GM21390 (cell line): Measurements from ENCODE around the gene LETM1.

Source experiments
- ATAC-seq: cut with Tn5 transposase; IDR thresholded peaks from one replicate; pipeline ENCODE4 v1.9.1; 2021; ENCODE audit not compliant: unreplicated experiment

LETM1 gene

DNA sequence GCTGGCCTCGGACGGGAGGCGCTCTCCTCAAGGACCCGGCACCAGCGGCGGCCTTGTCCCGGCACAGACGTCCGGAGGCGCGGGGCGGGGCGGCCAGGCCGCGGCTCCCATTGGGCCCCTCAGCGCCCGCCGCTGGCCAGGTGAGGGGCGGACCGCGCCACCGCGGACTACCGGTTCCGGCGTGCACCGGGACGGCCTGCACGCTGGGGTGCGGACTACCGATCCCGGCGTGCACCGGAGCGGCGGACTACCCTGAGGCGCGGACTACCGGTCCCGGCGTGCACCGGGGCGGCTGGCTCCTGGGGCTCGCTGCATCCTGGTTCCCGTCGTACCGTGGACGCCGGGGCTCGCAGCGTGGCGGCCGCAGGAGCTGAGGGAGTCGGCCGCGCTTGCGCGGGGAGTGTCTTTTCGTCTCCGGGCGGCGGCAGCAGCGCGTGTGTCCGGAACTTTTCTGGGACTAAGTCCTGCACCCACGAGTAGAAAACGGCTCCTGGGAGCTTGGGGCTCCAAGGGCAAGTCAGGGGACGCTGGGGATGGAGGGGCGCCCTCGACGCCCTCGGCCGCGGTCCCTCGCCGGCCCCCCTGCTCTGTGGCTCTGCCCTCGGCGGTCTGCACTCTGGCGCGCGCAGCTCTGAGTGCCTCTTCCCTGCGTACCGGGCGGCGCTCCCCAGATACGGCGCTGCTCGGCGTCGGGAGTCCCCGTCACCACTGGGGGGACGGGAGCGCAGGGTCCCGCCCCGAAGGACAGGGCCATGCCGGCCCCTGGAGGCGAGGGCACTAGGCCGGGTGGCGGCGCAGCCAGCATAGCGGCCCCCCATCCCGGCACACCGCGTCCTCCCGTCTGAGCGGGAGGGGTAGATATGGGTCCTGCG lies at the start of gene LETM1:
Gene LETM1, minus strand, starts transcription at position 86 of the 872 bp plus-strand sequence. CDS start 206 bp downstream, outside the sequence.
- ATAC-seq = peak; percentile 86

DNA sequence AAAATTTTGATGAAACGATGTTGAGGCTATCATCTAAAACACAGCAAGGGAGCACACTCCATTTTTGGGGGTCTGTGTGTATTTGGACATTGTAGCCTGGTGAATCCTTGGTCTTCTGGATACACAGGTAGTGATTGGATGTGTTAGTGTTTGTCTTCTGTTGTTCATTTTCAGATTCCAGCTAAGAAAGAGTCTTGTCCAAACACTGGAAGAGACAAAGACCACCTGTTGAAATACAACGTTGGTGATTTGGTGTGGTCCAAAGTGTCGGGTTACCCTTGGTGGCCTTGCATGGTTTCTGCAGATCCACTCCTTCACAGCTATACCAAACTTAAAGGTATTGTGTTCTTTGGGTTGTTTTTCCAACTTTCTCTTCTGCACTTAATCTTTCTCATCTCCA lies 48.1 kb upstream of the LETM1 start:
- no peak for ATAC-seq

DNA sequence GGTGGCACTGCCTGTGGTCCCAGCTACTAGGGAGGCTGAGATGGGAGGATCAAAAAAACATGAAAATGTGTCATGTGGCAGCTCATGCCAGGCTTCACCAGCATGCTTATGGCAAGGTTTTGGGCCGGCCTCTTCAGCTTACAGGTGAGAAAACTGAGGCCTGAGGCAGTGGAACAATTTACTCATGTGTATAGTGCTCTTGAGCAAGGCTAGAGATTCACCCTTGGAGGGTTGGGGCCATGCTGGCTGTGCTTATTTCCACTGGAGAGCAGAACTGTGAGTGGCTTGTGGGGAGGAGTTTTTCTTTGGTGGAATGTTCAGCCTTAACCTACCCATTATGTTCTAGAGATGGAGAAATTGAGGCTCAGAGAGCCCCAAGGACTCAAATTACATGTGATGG lies 47.1 kb upstream of the LETM1 start:
- ATAC-seq = no peak

DNA sequence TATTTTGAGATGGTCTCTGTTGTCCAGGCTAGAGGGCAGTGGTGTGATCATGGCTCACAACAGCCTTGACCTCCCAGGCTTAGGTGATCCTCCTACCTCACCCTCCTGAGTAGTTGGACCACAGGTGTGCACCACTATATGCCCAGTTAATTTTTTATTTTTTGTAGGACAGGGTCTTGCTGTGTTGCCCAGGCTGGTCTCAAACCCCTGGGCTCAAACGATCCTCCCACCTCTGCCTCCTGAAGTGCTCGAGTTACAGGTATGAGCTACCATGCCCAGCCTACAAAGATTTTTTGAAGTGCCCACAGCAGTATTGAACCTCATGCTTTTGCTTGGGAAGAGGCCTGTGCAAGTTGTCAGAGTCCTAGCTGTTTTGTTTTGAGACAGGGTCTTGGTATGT lies 46.3 kb upstream of the LETM1 start:
- no peak for ATAC-seq

DNA sequence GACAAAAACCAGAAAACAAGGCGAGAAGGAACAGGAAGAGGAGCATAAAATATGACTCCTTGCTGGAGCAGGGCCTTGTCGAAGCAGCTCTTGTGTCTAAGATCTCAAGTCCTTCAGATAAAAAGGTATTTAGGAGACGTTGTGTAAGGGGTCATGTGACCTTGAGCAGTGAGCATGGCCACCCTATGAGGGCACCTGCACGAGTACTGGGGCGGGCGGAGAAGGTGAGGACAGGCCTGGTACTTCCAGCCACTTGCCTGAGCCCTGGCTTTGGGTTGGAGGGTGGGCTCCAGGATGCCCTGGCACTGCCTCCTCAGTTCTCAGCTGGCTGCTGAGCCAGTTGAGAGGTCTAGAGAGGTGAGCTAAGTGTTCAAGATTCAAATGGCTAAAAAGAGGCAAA lies 45.2 kb upstream of the LETM1 start:
- ATAC-seq = no peak

DNA sequence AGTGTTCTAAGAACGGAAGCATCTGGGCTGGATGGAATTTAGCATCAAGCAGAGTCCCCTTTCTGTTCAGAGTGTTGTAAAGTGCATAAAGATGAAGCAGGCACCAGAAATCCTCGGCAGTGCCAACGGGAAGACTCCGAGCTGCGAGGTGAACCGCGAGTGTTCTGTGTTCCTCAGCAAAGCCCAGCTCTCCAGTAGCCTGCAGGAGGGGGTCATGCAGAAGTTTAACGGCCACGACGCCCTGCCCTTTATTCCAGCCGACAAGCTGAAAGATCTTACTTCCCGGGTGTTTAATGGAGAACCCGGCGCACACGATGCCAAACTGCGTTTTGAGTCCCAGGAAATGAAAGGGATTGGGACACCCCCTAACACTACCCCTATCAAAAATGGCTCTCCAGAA lies 44.7 kb upstream of the LETM1 start:
- ATAC-seq = no peak

DNA sequence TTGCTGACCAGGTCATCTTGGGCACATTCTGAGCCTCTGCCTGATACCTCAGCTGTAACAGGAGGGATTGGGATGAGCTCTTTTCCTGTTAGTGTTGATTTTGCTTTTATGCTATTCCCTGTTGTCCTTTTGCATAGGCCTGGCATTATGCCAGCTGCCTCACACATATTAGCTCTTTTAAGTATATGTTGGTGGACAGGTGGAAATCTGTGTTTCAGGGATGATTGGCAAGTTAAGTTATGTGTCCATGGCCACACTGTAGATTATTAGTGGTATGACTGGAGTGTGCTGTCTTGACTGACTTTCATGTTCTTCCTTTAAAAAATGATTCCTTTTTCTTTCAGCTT lies 44.1 kb upstream of the LETM1 start:
- no peak for ATAC-seq

DNA sequence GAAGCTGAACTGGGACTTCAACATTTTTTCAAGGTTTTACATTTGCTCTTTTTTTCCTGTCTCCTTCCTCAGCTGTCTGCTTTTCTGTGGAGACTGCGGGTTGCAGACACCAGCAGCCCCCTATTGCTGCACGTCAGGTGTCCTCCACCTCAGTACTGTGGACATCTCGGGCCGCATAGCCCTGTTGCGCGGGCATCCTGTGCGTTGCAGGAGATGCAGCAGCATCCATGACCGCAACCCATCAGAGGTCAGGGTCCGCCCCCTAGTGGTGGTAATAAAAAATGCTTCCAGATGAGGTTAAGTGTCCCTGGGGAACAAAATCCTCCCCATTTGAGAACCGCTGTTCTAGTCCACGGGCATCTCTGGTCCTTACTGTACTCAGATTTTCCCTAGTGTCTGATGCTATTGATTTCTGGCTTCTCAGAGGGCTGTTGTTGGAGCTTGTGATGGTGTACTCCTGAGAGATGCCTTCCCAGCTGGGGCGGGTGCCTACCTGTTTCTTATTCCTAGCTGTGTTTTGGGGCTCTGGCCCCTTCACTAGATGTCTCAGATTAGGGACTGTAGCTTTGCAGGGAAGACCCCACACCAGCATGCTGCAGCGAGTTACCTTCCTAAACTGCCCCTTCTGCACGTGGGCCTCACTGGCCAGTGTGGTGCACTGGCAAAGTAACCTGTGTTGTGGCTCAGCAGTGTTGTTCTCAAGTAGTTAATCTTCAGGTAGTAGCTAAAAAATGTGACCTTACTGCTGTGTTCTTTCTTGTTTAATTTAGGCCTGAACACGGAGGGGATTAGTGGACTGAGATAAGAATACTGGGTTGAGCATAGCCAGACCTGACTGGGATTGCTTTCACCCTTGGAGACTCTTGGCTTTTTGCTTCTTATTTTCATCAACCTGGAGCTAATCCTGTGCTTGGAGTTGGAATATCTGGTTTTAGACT lies 43.5 kb upstream of the LETM1 start:
- ATAC-seq = no peak

DNA sequence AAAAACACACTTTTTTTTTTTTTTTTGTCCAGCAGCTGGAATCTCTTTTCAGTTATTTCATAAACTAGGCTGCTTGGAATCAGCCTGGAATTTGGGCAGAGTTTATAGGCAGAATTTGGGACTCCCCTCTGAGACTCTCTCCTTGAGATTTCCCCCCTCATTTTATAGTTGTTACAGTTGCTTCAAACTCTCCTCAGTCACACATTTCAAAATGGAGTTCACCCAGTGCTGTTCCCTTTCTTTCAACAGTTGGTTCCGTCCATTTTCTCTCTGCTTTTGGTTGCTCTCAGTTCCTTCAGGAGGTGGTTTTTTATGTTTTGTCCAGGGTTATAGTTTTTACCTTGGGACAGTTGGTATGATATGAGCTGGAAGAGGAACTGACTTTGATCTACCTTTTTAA lies 42.7 kb upstream of the LETM1 start:
- no peak for ATAC-seq

DNA sequence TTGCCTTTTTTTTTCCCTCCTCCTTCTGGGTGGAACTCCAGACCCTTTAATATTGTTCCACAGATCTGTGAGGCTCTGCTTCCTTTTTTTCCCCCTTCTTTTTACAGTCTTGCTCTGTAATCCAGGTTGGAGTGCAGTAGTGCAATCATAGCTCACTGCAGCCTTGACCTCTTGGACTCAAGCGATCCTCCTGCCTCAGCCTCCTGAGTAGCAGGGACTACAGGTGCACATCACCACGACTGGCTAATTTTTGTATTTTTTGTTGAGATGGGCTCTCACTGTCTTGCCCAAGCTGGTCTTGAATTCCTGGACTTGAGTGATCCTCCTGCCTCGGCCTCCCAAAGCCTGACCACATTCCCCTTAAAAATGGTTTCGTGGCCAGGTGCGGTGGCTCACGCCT lies 42.1 kb upstream of the LETM1 start:
- no peak for ATAC-seq

DNA sequence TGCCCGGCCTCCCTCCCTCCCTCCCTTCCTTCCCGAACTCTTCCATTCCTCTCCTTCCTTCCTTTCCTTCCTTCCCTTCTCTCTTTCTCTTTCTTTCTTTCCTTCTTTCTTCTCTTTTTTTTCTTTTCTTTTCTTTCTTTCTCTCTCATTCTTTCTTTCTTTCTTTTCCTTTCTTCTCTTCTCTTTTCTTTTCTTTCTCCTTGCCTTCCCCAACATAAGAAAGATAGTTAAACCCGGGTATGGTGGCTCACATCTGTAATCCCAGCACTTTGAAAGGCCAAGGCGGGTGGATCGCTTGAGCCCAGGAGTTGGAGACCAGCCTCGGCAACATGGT lies 40.7 kb upstream of the LETM1 start:
- no peak for ATAC-seq

DNA sequence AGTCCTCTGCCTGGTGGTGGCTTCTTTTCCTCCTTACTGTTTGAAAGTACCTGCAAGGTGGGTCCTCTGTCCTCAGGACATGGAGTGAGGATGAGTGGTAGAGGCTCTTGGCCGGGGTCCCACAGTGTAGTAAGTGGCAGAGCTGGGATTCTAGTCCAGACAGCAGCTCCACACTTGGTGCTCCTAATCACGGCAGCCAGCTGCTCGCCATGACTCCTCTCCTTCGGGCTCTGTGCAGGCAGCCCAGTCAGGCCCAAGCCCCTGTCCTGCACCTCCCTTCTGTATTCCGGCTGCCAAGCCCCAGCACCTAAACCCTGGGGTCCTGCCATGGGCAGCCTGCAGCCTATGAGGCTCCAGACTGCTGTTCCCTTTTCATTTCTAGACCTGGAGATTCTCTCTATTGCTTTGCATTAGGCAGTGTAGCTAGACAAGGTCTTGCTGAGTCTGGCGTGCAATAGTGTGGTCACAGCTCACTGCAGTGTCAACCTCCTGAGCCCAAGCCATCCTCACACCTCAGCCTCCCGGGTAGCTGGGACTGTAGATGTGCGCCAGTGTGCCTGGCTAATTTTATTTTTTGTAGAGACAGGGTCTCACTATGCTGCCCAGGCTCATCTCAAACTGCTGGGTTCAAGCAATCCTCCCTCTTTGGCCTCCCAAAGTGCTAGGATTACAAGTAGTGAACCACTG lies 40.2 kb upstream of the LETM1 start:
- no peak for ATAC-seq

DNA sequence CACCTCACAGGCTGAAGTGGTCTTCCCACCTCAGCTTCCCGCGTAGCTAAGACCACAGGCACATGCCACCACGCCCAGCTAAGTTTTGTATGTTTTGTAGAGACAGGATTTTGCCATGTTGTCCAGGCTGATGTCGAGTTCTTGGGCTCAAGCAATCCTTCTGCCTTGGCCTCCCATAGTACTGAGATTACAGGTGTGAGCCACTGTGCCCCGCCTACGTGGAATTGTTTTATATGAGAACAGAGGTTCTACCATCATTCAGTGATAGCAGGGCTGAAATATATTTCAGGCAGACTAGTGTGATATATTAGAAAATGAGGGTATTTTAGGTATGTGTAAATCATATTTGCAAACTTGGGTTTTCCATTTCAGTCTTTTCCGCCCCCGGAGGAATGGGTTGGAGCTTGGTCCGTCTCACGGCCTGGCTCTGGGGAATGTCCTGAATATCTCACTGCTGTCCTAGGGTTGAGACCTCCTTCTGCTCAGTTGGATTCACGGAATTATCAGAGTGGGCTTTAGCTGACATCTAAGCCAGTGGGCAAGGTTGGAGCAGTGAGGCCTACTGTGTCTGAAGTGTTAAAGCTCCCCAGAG lies 35.1 kb upstream of the LETM1 start:
- ATAC-seq = no peak

DNA sequence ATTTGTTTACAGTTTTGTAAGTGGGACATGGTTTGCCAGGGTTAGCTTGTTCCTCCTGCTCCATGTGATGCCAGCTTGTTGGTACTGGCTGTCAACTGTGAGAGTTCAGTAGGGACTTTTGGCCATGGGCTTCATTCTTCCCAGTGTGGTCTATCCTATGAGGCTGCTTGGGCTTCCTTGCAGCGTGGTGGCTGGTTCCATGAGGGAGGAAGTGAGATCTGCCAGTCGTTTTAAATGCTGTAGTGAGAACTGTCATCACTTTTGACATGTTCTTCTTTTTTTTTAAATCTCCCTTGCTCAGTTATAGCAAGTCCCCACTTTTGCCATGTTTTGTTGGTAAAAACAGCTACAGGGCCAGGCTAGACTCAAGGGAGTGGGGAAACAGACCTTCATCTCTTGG lies 31.1 kb upstream of the LETM1 start:
- ATAC-seq = no peak

DNA sequence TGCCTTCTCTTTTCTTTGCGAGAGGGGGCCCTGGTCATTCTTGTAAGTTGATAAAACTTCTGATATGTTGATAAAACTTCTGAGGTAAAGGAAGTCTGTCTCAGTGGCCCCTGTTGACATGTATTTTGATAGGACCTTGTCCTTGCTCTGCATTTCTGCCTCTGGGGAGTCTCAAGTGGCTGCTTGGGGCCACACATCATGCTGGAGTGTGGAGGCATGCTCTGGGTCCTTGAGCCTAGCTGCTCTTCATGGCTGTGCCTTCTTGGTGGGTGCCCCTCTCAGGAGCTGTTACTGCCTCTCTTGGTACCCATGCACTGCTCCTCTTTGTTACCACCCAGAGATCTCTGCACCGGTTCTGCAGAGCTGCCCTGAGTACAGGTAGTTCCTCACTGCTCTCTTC lies 29.5 kb upstream of the LETM1 start:
- no peak for ATAC-seq

DNA sequence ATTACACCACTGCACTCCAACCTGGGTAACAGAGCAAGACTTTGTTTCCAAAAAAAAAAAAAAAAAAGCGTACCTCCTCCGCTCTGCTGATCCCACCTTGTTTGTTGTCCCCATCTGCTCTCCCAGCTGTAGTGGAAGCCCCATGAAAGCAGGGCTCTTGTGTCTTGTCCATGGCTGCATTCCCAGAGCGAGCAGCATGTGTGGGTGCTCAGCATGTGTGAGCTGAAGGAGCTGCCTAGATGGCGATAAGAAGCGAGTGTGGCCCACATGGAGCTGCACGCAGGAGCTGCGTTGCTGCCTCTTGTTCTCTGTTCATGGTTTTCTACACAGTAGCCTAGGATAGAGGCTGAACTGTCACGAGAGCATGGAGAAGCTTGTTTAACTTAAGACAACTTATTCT lies 27.6 kb upstream of the LETM1 start:
- no peak for ATAC-seq

DNA sequence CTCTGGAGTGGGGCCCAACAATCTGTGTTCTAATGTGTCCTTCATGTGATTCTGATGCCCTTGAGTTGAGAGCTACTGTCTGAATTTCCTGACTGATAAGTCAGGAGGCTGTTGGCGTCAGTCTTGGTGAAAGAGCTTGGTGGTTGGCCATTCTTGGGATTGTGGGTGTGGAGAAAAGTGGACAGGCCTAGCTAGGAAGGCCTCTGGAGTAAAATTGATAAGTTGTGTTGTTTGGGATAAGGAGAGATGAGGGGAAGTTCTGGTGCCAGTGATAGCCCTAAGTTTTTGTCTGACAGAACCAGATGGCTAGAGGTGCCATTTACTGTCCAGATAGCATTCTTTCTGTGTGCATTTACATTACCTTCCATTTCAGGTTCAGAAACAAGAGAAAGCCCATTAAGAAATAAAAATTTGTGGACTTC lies 26.9 kb upstream of the LETM1 start:
- no peak for ATAC-seq

DNA sequence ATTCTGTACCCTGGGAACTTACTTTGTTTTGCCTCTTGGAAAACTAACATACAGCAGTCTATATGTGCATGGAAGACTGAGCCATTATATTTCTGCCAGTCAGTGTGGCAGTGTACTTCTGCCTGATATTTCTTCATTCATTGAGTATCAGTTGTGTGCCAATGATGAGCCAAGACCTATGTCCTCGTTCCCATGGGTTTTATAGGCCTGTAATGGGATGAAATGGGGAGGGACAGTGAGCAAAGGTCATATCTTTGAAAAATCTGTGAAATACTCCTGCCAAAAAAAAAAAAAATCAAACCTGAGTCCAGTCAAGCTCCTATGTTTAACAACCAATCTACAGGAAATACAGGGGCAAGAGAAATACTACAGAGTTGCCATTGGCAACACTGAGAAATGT lies 24.4 kb upstream of the LETM1 start:
- ATAC-seq = no peak

DNA sequence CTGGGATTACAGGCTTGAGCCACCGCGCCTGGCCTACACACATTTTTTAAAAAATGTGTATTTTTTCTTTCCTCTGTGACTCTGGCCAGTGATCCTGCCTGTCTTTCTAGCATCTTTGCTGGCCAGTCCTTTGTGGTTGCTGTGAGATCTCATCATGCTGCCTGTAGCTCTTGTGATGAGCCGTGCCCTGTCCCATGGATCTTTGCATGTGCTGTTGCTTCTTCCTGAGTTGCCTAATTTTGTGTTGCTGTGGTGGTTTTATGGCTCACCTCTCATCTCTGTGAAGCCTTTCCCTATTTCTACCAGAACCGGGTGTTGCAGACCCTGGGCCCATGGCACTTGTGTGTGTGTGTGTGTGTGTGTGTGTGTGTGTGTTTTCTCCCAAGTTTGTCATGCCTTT lies 23.5 kb upstream of the LETM1 start:
- no peak for ATAC-seq

DNA sequence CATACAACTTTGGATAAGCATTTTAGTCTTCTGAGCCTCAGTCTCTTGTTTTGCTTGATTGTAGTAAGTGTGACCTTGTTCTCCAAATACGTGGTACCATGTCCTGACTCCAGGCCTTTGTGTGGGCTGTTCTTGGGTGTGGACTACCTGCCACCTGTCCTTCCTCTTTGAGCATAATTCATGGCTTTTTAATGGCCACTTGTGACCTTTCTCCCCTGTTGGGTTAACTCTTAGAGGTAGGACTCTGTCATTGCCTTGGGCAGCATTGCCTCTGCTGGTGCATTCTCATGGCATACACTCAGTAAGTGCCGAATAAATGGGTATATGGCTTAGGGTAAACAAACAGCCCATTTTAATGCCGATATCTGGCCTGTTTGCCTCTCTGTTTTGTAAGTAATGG lies 18.2 kb upstream of the LETM1 start:
- no peak for ATAC-seq

DNA sequence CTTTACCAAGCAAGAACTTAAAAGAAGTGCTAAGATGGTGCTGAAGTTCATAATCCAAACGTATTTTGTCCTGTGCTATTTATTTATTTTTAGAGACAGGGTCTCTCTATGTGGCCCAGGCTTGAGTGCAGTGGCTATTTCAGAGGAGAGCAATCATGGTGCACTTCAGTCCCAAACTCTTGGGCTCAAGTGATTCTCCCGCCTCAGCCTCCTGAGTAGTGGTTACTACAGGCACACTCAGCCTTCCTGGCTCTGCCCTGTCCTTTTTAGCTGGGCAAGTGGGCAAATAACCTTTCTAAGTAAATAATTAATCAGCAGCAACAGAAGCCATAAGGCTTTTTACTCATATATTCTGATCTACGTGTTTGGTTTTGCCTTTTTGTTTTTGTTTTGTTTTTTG lies 17.8 kb upstream of the LETM1 start:
- no peak for ATAC-seq
